CD4-positive, alpha-beta memory T cell (primary cell): ENCODE results near the gene KIRREL2. TPM values are rescaled to one million over a fixed set of nuclear protein-coding genes. Genes with fewer than 3 reads are reported as not detected.

Experiments used
- CTCF ChIA-PET: fragments of 350-600 bp; sonication (Branson Sonifier 250); formaldehyde crosslinking; loops from one replicate; lab custom pipeline; 2021; ENCODE audit warnings: inconsistent platforms; ENCODE audit not compliant: partially characterized antibody; lab: Charles Lee
- POLR2A ChIA-PET: fragments of 350-600 bp; sonication (Branson Sonifier 250); formaldehyde crosslinking; loops from one replicate; lab custom pipeline; 2021; ENCODE audit not compliant: partially characterized antibody; lab: Charles Lee
- DNase-seq, 5 donors: peaks; one replicate each; pipeline versions ENCODE4 v3.0.0 to v3.0.0-alpha.2; 2020 to 2022; ENCODE audit warnings: mixed read lengths in 1 of 5
- H3K27ac ChIP-seq: one replicate; pipeline ENCODE4 v1.7.0; 2013; ENCODE audit warnings: low read depth, low read length
- H3K27me3 ChIP-seq: 2 replicates; pipeline ENCODE4 v1.7.0; 2013; ENCODE audit warnings: mild to moderate bottlenecking, low read length, moderate library complexity; ENCODE audit not compliant: insufficient read depth
- H3K36me3 ChIP-seq: 2 replicates; pipeline ENCODE4 v1.7.0; 2013; ENCODE audit warnings: mild to moderate bottlenecking, low read length, moderate library complexity; ENCODE audit not compliant: insufficient read depth
- H3K4me1 ChIP-seq: 2 replicates; pipeline ENCODE4 v1.7.0; 2013; ENCODE audit warnings: mild to moderate bottlenecking, low read length, moderate library complexity; ENCODE audit not compliant: insufficient read depth
- H3K4me3 ChIP-seq, 2 donors: one replicate each; pipeline ENCODE4 v1.7.0; 2013; ENCODE audit warnings: low read length in 2 of 2, mild to moderate bottlenecking in 1 of 2
- H3K9me3 ChIP-seq, 2 donors: one replicate each; pipeline ENCODE4 v1.7.0; 2013; ENCODE audit warnings: low read length in 2 of 2, control low read depth in 1 of 2; ENCODE audit not compliant: control insufficient read depth in 1 of 2
- H3K27ac Mint-ChIP-seq, 7 donors: one replicate each; pipeline ENCODE4 v1.8.0; 2020 to 2021; ENCODE audit warnings: mixed read lengths in 7 of 7, mild to moderate bottlenecking in 6 of 7, inconsistent platforms in 3 of 7, moderate library complexity in 3 of 7
- H3K27me3 Mint-ChIP-seq, 2 donors: one replicate each; pipeline ENCODE4 v1.8.0; 2020 to 2021; ENCODE audit warnings: mixed read lengths in 2 of 2
- H3K36me3 Mint-ChIP-seq, 2 donors: one replicate each; pipeline ENCODE4 v1.8.0; 2020 to 2021; ENCODE audit warnings: mixed read lengths in 2 of 2, inconsistent platforms in 1 of 2, mild to moderate bottlenecking in 1 of 2
- H3K4me1 Mint-ChIP-seq, 4 donors: one replicate each; pipeline ENCODE4 v1.8.0; 2020 to 2021; ENCODE audit warnings: mixed read lengths in 4 of 4, mild to moderate bottlenecking in 1 of 4
- H3K4me3 Mint-ChIP-seq, 8 donors: one replicate each; pipeline ENCODE4 v1.8.0; 2020 to 2021; ENCODE audit warnings: mixed read lengths in 8 of 8, mild to moderate bottlenecking in 7 of 8, moderate library complexity in 6 of 8, inconsistent platforms in 3 of 8
- H3K9me3 Mint-ChIP-seq, 8 donors: one replicate each; pipeline ENCODE4 v1.8.0; 2020 to 2021; ENCODE audit warnings: mixed read lengths in 8 of 8, mild to moderate bottlenecking in 5 of 8, inconsistent platforms in 3 of 8, moderate library complexity in 1 of 8
- intact Hi-C: fragments of 100-400 bp; cut with micrococcal nuclease; formaldehyde crosslinking; loops from one replicate; pipeline ENCODE4 v1.15.1; 2023
- polyA plus RNA-seq, 2 donors: library from polyadenylated mRNA; unstranded; fragments of 300-500 nt; fragmentation: Illumina TruSeq; gene quantifications; one replicate each; pipeline ENCODE4 v1.2.3, GENCODE V29; 2021
- total RNA-seq, 2 experiments: library from RNA; stranded (reverse); gene quantifications; one replicate each; pipeline ENCODE4 v1.2.3, GENCODE V29; 2021

KIRREL2 gene
- total and polyA plus RNA-seq, 4 experiments from 2014 or later, result 0.08 TPM; not detected in 3

- peaks cover 32% of the 10 kb centered on the region for H3K36me3 ChIP-seq
- Mint-ChIP-seq H3K4me3 (peak overlapping the region; percentile 94 to 100 (median 98)), H3K27me3 (no peaks in the 10 kb centered on the region), H3K9me3 (no peaks in the 10 kb centered on the region), H3K27ac (peak overlapping the region; percentile 79 to 98 (median 90)), H3K4me1 (peaks cover 18 to 55% (median 37%) of the 10 kb centered on the region in 4 donors), H3K36me3 (peaks cover 18 to 38% of the 10 kb centered on the region in 2 donors)
- no peak for DNase-seq
- H3K4me3 ChIP-seq, result peak overlapping the region; percentile 84 to 96
- peaks cover 54% of the 10 kb centered on the region for H3K4me1 ChIP-seq
- intact Hi-C loops, result loop anchor here (10.0 kb wide), 1 partner anchor 217 kb away; the partner anchor contains the start of genes OVOL3, POLR2I and TBCB
- H3K27me3 ChIP-seq, result no peaks in the 10 kb centered on the region
- peak overlapping the region; percentile 100 for H3K27ac ChIP-seq
- POLR2A ChIA-PET, result interaction anchor here (0.6 to 2.8 kb wide), 8 partner anchors 10 to 264 kb away, joined by 3 to 28 read pairs (median 3); no protein-coding TSS in a partner anchor
- CTCF ChIA-PET, result interaction anchor here (0.9 to 1.9 kb wide), 3 partner anchors 15 to 33 kb away, joined by 3 to 9 read pairs (median 5); no protein-coding TSS in a partner anchor
- no peaks in the 10 kb centered on the region for H3K9me3 ChIP-seq
Observed at GRCh38 chr19:35897706-35898451, 41.2 kb downstream of the KIRREL2 start.

GRCh38 chr19:35898499-35898809 is 41.7 kb downstream of the KIRREL2 start:
- H3K27ac ChIP-seq, result peak overlapping the region; percentile 100
- intact Hi-C loops, result loop anchor here (10.0 kb wide), 1 partner anchor 216 kb away; the partner anchor contains the start of genes OVOL3, POLR2I and TBCB
- H3K4me3 ChIP-seq, result peak overlapping the region; percentile 84 to 96
- ChIA-PET POLR2A (interaction anchor here (0.6 to 2.8 kb wide), 8 partner anchors 9 to 265 kb away, joined by 3 to 28 read pairs (median 3); no protein-coding TSS in a partner anchor), CTCF (interaction anchor here (0.9 kb wide), 1 partner anchor 16 kb away, joined by 5 read pairs; no protein-coding TSS in a partner anchor)
- Mint-ChIP-seq H3K9me3 (no peaks in the 10 kb centered on the region), H3K27ac (peak overlapping the region; percentile 92 to 99 (median 98)), H3K36me3 (peaks cover 13 to 37% of the 10 kb centered on the region in 2 donors), H3K4me3 (peak overlapping the region; percentile 94 to 100 (median 98)), H3K27me3 (no peaks in the 10 kb centered on the region), H3K4me1 (peaks cover 16 to 61% (median 42%) of the 10 kb centered on the region in 4 donors)
- H3K27me3 ChIP-seq, result no peaks in the 10 kb centered on the region
- H3K9me3 ChIP-seq, result no peaks in the 10 kb centered on the region
- H3K4me1 ChIP-seq, result peaks cover 57% of the 10 kb centered on the region
- DNase-seq, result no peak
- H3K36me3 ChIP-seq, result peaks cover 27% of the 10 kb centered on the region

GRCh38 chr19:35899547-35900214 is 43.0 kb downstream of the KIRREL2 start:
- Mint-ChIP-seq H3K27ac (peak overlapping the region; percentile 92 to 99 (median 98)), H3K36me3 (peaks cover 13 to 36% of the 10 kb centered on the region in 2 donors), H3K4me1 (peaks cover 23 to 73% (median 53%) of the 10 kb centered on the region in 4 donors), H3K9me3 (no peaks in the 10 kb centered on the region), H3K27me3 (no peaks in the 10 kb centered on the region), H3K4me3 (peak overlapping the region; percentile 94 to 100 (median 98))
- peak; percentile 86 to 94 (median 88) for DNase-seq
- peak overlapping the region; percentile 52 to 96 for H3K4me3 ChIP-seq
- H3K36me3 ChIP-seq, result peaks cover 19% of the 10 kb centered on the region
- intact Hi-C loops, result loop anchor here (1.0 to 10.0 kb wide), 4 partner anchors 32 to 687 kb away; partner anchors contain the start of genes OVOL3, POLR2I and TBCB
- H3K4me1 ChIP-seq, result peaks cover 67% of the 10 kb centered on the region
- H3K9me3 ChIP-seq, result no peaks in the 10 kb centered on the region
- ChIA-PET CTCF (interaction anchor here (1.0 kb wide), 1 partner anchor 26 kb away, joined by 3 read pairs; no protein-coding TSS in a partner anchor), POLR2A (interaction anchor here (1.1 to 2.3 kb wide), 7 partner anchors 12 to 252 kb away, joined by 3 to 24 read pairs (median 10); partner anchors contain the start of genes COX6B1 and KMT2B)
- no peaks in the 10 kb centered on the region for H3K27me3 ChIP-seq
- H3K27ac ChIP-seq, result peak overlapping the region; percentile 100

- Histone ChIP-seq H3K27me3 (no peaks in the 10 kb centered on the region), H3K4me1 (peaks cover 62% of the 10 kb centered on the region), H3K4me3 (peak overlapping the region in 1 of 2 donors; percentile 96), H3K36me3 (peaks cover 11% of the 10 kb centered on the region), H3K27ac (peak overlapping the region; percentile 100), H3K9me3 (no peaks in the 10 kb centered on the region)
- ChIA-PET CTCF (interaction anchor here (0.8 kb wide), 1 partner anchor 30 kb away, joined by 4 read pairs; no protein-coding TSS in a partner anchor), POLR2A (interaction anchor here (0.6 to 2.6 kb wide), 14 partner anchors 8 to 205 kb away, joined by 3 to 24 read pairs (median 4); partner anchors contain the start of genes IGFLR1 and KMT2B)
- Mint-ChIP-seq H3K27me3 (no peaks in the 10 kb centered on the region), H3K27ac (peak overlapping the region; percentile 92 to 99 (median 98)), H3K4me3 (peak overlapping the region; percentile 94 to 100 (median 99)), H3K4me1 (peaks cover 21 to 75% (median 52%) of the 10 kb centered on the region in 4 donors), H3K9me3 (no peaks in the 10 kb centered on the region), H3K36me3 (peaks cover 7 to 29% of the 10 kb centered on the region in 2 donors)
- intact Hi-C loops, result loop anchor here (5.0 kb wide), 1 partner anchor 689 kb away; no protein-coding TSS in a partner anchor
- DNase-seq, result no peak
Observed at GRCh38 chr19:35901055-35901644, 44.4 kb downstream of the KIRREL2 start.

- ChIA-PET CTCF (no interaction called here), POLR2A (interaction anchor here (1.5 to 5.2 kb wide), 7 partner anchors 21 to 157 kb away, joined by 3 to 73 read pairs (median 9); partner anchors contain the start of genes PSENEN and U2AF1L4)
- intact Hi-C loops, result loop anchor here (2.0 to 5.0 kb wide), 2 partner anchors 157 to 690 kb away; partner anchors contain the start of genes PSENEN and U2AF1L4
- peak within 1 kb of the TSS; percentile 92 to 96 for H3K4me3 ChIP-seq
- peaks cover 2% of the 10 kb centered on the region for H3K36me3 ChIP-seq
- H3K4me1 ChIP-seq, result peaks cover 53% of the 10 kb centered on the region
- Mint-ChIP-seq H3K36me3 (peaks cover 7 to 29% of the 10 kb centered on the region in 2 donors), H3K27me3 (no peaks in the 10 kb centered on the region), H3K9me3 (no peaks in the 10 kb centered on the region), H3K4me3 (peak within 1 kb of the TSS; percentile 88 to 100 (median 99)), H3K4me1 (peaks cover 22 to 78% (median 50%) of the 10 kb centered on the region in 4 donors), H3K27ac (peak within 1 kb of the TSS; percentile 92 to 99 (median 98))
- H3K27me3 ChIP-seq, result no peaks in the 10 kb centered on the region
- no peaks in the 10 kb centered on the region for H3K9me3 ChIP-seq
- H3K27ac ChIP-seq, result peak within 1 kb of the TSS; percentile 100
- DNase-seq, result peak; percentile 60 to 78 (median 72)
Observed at GRCh38 chr19:35901854-35902661, 45.3 kb downstream of the KIRREL2 start, which contains the start of gene HCST. TSS of gene HCST (plus strand) at chr19:35902529. CDS start at chr19:35902594, 65 bp downstream.
